Common myeloid progenitor, CD34-positive (primary cell): ENCODE data around the gene ZG16.

Experiments
- CTCF ChIA-PET: fragments of 350-600 bp; sonication (Branson Sonifier 250); formaldehyde crosslinking; loops from one replicate; lab custom pipeline; 2021; ENCODE audit warnings: antibody characterized with exemption; lab: Charles Lee
- POLR2A ChIA-PET: fragments of 350-600 bp; sonication (Branson Sonifier 250); formaldehyde crosslinking; loops from one replicate; lab custom pipeline; 2021; ENCODE audit warnings: antibody characterized with exemption; lab: Charles Lee
- DNase-seq, 3 donors: peaks; one replicate each; pipeline versions ENCODE4 v3.0.0 to v3.0.0-alpha.2; 2013
- H3K27ac ChIP-seq, 2 experiments: 1 replicate in 1 of 2; 2 replicates in 1 of 2; pipeline ENCODE4 v1.7.0; 2013; ENCODE audit warnings: inconsistent platforms in 2 of 2, low read length in 2 of 2, mild to moderate bottlenecking in 2 of 2, low read depth in 1 of 2, moderate library complexity in 1 of 2; ENCODE audit not compliant: severe bottlenecking in 2 of 2, insufficient read depth in 1 of 2, poor library complexity in 1 of 2
- H3K27me3 ChIP-seq, 5 experiments: replicated peaks in 2 of 5; 1 replicate in 3 of 5; 2 replicates in 2 of 5; pipeline versions ENCODE4 v1.6.1 to v1.7.0; 2013; ENCODE audit warnings: low read length in 4 of 5, mild to moderate bottlenecking in 2 of 5, moderate library complexity in 2 of 5, inconsistent platforms in 1 of 5; ENCODE audit not compliant: insufficient read depth in 5 of 5, control insufficient read depth in 4 of 5
- H3K36me3 ChIP-seq, 4 experiments: 1 replicate in 2 of 4; 2 replicates in 2 of 4; pipeline versions ENCODE4 v1.6.1 to v1.7.0; 2013; ENCODE audit warnings: low read length in 3 of 4, control low read depth in 1 of 4, mild to moderate bottlenecking in 1 of 4; ENCODE audit not compliant: control insufficient read depth in 4 of 4, insufficient read depth in 4 of 4
- H3K4me1 ChIP-seq, 4 experiments: 1 replicate in 3 of 4; 2 replicates in 1 of 4; pipeline versions ENCODE4 v1.6.1 to v1.7.1; 2013; ENCODE audit warnings: low read length in 3 of 4, mild to moderate bottlenecking in 3 of 4, control low read depth in 1 of 4, inconsistent platforms in 1 of 4, moderate library complexity in 1 of 4; ENCODE audit not compliant: control insufficient read depth in 4 of 4, insufficient read depth in 4 of 4; ENCODE audit errors: control extremely low read depth in 1 of 4
- H3K4me3 ChIP-seq, 7 experiments: 1 replicate in 4 of 7; 2 replicates in 3 of 7; pipeline versions ENCODE4 v1.5.1 to v1.7.0; 2013; ENCODE audit warnings: mild to moderate bottlenecking in 7 of 7, low read length in 6 of 7, moderate library complexity in 6 of 7, inconsistent platforms in 2 of 7, low read depth in 2 of 7, control low read depth in 1 of 7; ENCODE audit not compliant: insufficient read depth in 4 of 7, control insufficient read depth in 1 of 7; ENCODE audit errors: extremely low read depth in 1 of 7
- H3K9me3 ChIP-seq, 5 experiments: 1 replicate in 4 of 5; 2 replicates in 1 of 5; pipeline versions ENCODE4 v1.6.1 to v1.7.1; 2013; ENCODE audit warnings: low read length in 4 of 5, mild to moderate bottlenecking in 2 of 5, inconsistent platforms in 1 of 5, low read depth in 1 of 5, moderate library complexity in 1 of 5; ENCODE audit not compliant: control insufficient read depth in 4 of 5, insufficient read depth in 2 of 5; ENCODE audit errors: control extremely low read depth in 1 of 5
- WGBS: methylation state at CpG from one replicate; pipeline ENCODE4 v1.1.5; 2013; ENCODE audit not compliant: insufficient coverage; 5-methylcytosine and 5-hydroxymethylcytosine counted together

ZG16 gene

DNA sequence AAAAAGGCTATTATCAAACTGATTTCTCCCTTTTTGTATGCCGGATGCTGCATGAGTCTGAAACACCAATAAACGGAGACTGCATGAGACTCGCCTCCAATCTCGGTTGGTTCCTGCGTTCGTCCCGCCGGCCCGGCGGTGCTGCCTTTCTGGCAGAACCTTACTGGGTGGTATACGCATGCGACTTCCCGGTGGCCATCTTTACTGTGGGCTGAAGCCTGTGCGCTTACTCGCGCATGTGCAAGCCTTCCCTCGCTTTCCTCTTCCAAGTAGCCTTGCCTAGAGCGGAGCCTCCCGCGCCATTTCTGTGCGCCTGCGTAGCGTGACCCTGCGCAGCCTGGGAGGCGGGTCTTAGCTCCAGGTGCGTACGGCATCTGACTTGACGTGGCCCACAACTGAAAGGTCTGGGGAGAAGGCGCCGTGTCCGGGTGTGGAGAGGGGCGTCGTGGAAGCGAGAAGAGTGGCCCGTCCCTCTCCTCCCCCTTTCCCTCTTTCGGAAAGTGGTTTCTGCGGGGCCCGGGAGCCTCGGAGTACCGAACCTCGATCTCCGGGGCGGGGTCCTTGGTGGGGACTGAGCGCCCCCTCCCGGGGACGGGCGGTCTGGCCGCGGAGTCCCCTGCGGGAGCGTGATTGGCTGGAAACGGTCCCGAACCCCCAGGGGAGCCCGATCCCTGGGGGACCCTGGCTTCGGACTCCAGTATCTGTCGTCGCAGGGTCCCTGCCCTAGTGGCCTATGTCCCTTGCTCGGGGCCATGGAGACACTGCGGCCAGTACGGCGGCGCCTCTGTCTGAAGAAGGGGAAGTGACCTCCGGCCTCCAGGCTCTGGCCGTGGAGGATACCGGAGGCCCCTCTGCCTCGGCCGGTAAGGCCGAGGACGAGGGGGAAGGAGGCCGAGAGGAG, 38.0 kb downstream of the ZG16 start, which contains the start of gene PAGR1:
Gene PAGR1 (plus strand): TSS at position 360 of the 901 bp plus-strand sequence. CDS start 374 bp downstream, at position 734.
- Histone ChIP-seq H3K27me3 (peaks cover 0 to 20% (median 8%) of the 10 kb centered on the region in 5 experiments), H3K27ac (peak within 1 kb of the TSS; percentile 33 to 75), H3K9me3 (no peaks in the 10 kb centered on the region), H3K4me1 (peaks cover 7 to 70% (median 58%) of the 10 kb centered on the region in 4 experiments), H3K36me3 (peaks cover 0 to 22% (median 12%) of the 10 kb centered on the region in 4 experiments), H3K4me3 (peak within 1 kb of the TSS; percentile 87 to 96 (median 90))
- DNase-seq: peak; percentile 100
- POLR2A ChIA-PET: interaction anchor here (0.5 to 2.2 kb wide), 2 partner anchors 9 to 70 kb away, joined by 3 to 12 read pairs; partner anchors contain the start of genes C16orf54 and MAZ
- whole genome bisulfite sequencing: under 1% methylated on average over 62 of the region's 70 CpGs
- CTCF ChIA-PET: interaction anchor here (0.5 to 7.2 kb wide), 15 partner anchors 8 to 543 kb away, joined by 3 to 46 read pairs (median 3); partner anchors contain the start of gene MAZ

DNA sequence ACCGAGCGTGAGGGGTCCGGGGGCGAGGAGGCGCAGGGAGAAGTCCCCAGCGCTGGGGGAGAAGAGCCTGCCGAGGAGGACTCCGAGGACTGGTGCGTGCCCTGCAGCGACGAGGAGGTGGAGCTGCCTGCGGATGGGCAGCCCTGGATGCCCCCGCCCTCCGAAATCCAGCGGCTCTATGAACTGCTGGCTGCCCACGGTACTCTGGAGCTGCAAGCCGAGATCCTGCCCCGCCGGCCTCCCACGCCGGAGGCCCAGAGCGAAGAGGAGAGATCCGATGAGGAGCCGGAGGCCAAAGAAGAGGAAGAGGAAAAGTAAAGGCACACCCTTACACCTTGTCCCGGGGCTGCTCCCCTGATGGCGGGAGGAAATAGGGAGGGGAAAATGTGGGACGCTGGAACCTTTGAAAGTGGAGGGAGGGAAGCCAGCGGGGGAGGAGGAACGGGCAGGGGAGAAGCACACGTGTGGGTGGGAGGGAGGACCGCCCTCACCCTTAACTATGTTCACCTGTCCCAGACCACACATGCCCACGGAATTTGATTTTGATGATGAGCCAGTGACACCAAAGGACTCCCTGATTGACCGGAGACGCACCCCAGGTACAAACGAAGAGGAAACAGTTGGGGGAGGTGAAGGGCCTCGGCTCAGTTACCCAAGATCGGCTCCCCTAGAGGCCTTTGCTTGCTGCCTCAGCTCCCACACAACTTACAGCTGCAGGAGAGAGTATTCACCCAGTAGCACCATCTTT, 38.8 kb downstream of the ZG16 start:
- 0% methylated on average over 25 of the region's 37 CpGs for WGBS
- Histone ChIP-seq H3K27me3 (peaks cover 0 to 19% (median 8%) of the 10 kb centered on the region in 5 experiments), H3K4me1 (peaks cover 13 to 70% (median 59%) of the 10 kb centered on the region in 4 experiments), H3K27ac (peak overlapping the region; percentile 7 to 75), H3K36me3 (peaks cover 0 to 22% (median 12%) of the 10 kb centered on the region in 4 experiments), H3K4me3 (peak overlapping the region; percentile 87 to 96 (median 90)), H3K9me3 (no peaks in the 10 kb centered on the region)
- ChIA-PET CTCF (interaction anchor here (1.1 to 7.2 kb wide), 4 partner anchors 9 to 125 kb away, joined by 3 to 46 read pairs (median 8); no protein-coding TSS in a partner anchor), POLR2A (interaction anchor here (2.2 kb wide), 1 partner anchor 10 kb away, joined by 12 read pairs; the partner anchor contains the start of gene MAZ)
- DNase-seq: peak in 2 of 3 donors; percentile 69 to 76

DNA sequence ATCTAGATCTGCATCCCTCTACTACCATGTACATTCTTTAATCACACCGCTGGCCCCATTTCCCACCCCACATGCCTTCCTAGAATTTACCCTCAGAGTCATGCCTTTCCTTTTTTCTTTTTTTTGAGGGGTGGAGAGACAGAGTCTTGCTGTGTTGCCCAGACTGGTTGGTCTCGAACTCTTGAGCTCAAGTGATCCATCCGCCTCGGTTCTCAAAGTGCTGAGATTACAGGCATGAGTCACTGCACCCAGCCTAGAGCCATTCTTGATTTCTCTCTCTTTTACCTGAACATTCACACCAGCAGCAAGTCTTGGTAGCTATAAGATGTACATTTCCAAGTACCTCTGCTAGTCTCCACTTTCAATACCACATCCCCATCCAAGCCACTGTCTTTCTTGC, 40.0 kb downstream of the ZG16 start:
- Histone ChIP-seq H3K36me3 (peaks cover 0 to 22% (median 12%) of the 10 kb centered on the region in 4 experiments), H3K27me3 (peaks cover 0 to 9% (median 0%) of the 10 kb centered on the region in 5 experiments), H3K27ac (no peak overlapping the region), H3K4me3 (no peak overlapping the region), H3K4me1 (peaks cover 17 to 70% (median 61%) of the 10 kb centered on the region in 4 experiments), H3K9me3 (no peaks in the 10 kb centered on the region)
- DNase-seq: no peak
- ChIA-PET CTCF (interaction anchor here (0.7 to 7.2 kb wide), 7 partner anchors 10 to 188 kb away, joined by 3 to 46 read pairs (median 3); no protein-coding TSS in a partner anchor), POLR2A (no interaction called here)
- WGBS: 100% methylated on average over 4 of the region's 4 CpGs

DNA sequence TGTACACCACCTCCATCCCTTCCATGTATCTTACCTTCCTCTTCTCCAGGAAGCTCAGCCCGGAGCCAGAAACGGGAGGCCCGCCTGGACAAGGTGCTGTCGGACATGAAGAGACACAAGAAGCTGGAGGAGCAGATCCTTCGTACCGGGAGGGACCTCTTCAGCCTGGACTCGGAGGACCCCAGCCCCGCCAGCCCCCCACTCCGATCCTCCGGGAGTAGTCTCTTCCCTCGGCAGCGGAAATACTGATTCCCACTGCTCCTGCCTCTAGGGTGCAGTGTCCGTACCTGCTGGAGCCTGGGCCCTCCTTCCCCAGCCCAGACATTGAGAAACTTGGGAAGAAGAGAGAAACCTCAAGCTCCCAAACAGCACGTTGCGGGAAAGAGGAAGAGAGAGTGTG, 41.5 kb downstream of the ZG16 start:
- Histone ChIP-seq H3K36me3 (peaks cover 0 to 22% (median 12%) of the 10 kb centered on the region in 4 experiments), H3K9me3 (no peaks in the 10 kb centered on the region), H3K4me3 (no peak overlapping the region), H3K4me1 (peaks cover 17 to 75% (median 66%) of the 10 kb centered on the region in 4 experiments), H3K27ac (peak overlapping the region in 1 of 2 experiments; percentile 79), H3K27me3 (no peaks in the 10 kb centered on the region)
- ChIA-PET CTCF (interaction anchor here (0.5 to 7.2 kb wide), 10 partner anchors 10 to 188 kb away, joined by 3 to 46 read pairs (median 3); no protein-coding TSS in a partner anchor), POLR2A (no interaction called here)
- WGBS: 90% methylated on average over 15 of the region's 15 CpGs
- no peak for DNase-seq

DNA sequence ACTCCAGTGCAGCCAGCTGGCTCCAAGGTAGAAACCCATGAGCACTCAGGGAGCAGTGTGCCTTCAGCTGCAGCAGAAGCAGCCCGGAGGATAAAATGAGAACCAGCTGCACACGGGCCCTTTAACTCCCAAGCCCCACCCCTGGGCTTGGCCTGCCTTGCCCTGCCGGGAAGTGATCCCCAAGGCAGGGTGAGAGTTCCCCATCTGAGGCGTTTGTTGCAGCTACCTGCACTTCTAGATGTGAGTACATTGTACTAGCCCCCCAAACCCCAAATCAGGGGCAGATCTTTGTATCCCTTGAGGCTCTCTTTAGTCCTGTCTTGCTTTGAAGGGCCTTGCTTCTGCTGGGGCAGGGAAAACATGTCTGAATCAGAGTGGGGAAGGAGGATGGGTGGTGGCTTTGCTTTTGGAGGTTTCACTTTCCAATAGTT, 42.2 kb downstream of the ZG16 start, which contains the start of gene MVP:
Gene MVP (plus strand): TSS at position 192 of the 431 bp plus-strand sequence. CDS start 10,088 bp downstream, outside the sequence.
- Histone ChIP-seq H3K4me3 (peak within 1 kb of the TSS; percentile 48 to 89 (median 77)), H3K9me3 (no peaks in the 10 kb centered on the region), H3K27me3 (no peaks in the 10 kb centered on the region), H3K36me3 (peaks cover 0 to 22% (median 12%) of the 10 kb centered on the region in 4 experiments), H3K27ac (peak within 1 kb of the TSS; percentile 1 to 79), H3K4me1 (peaks cover 17 to 74% (median 66%) of the 10 kb centered on the region in 4 experiments)
- CTCF ChIA-PET: interaction anchor here (1.0 to 7.2 kb wide), 8 partner anchors 13 to 187 kb away, joined by 3 to 46 read pairs (median 4); no protein-coding TSS in a partner anchor
- POLR2A ChIA-PET: interaction anchor here (0.5 to 0.7 kb wide), 2 partner anchors 13 to 96 kb away, joined by 3 read pairs; no protein-coding TSS in a partner anchor
- WGBS: 2% methylated on average over 4 of the region's 4 CpGs
- DNase-seq: peak in 2 of 3 donors; percentile 44 to 46
